Adrenal gland (tissue), 12 donors: ENCODE data around the gene SLC13A3. TPM values are rescaled to one million over a fixed set of nuclear protein-coding genes. Genes with fewer than 3 reads are reported as not detected.

ENCODE experiments used
- DNase-seq, 7 donors: peaks; one replicate each; pipeline ENCODE4 v3.0.0-alpha.2; 2019 to 2020
- H3K27ac ChIP-seq, 5 donors: fragments of 200-600 bp; sonication (generic) in 4 of 5; 1 replicate in 3 of 5; 2 replicates in 2 of 5; pipeline versions ENCODE4 v1.5.1 to v1.8.0; 2016 to 2020; ENCODE audit warnings: mild to moderate bottlenecking in 1 of 5
- H3K27me3 ChIP-seq: fragments of 200-600 bp; 2 replicates; pipeline ENCODE4 v1.8.0; 2021
- H3K36me3 ChIP-seq, 2 donors: fragments of 200-600 bp; replicated peaks in 1 of 2; 1 replicate in 1 of 2; 2 replicates in 1 of 2; pipeline versions ENCODE4 v1.5.1 to v1.8.0; 2018 to 2022
- H3K4me1 ChIP-seq, 2 donors: fragments of 200-600 bp; replicated peaks in 1 of 2; 1 replicate in 1 of 2; 2 replicates in 1 of 2; pipeline versions ENCODE4 v1.5.1 to v1.8.0; 2018 to 2021
- H3K4me3 ChIP-seq, 4 donors: fragments of 200-600 bp; sonication (generic) in 3 of 4; one replicate each; pipeline ENCODE4 v1.5.1; 2016 to 2018
- H3K9me3 ChIP-seq, 3 donors: fragments of 200-600 bp; sonication (generic) in 1 of 3; replicated peaks in 1 of 3; 1 replicate in 2 of 3; 2 replicates in 1 of 3; pipeline versions ENCODE4 v1.5.1 to v1.8.0; 2016 to 2021
- CTCF ChIP-seq, 6 experiments: fragments of 450-650 bp in 4 of 6; fragments of 200-600 bp in 2 of 6; sonication (generic) in 1 of 6; IDR thresholded peaks; 1 replicate in 5 of 6; 2 replicates in 1 of 6; pipeline versions ENCODE4 v1.5.1 to v1.8.0; 2016 to 2021; ENCODE audit warnings: antibody characterized with exemption in 6 of 6, mild to moderate bottlenecking in 2 of 6, moderate library complexity in 1 of 6
- POLR2A ChIP-seq, 2 donors: fragments of 450-650 bp; IDR thresholded peaks; one replicate each; pipeline ENCODE4 v1.6.1; 2017; ENCODE audit warnings: antibody characterized with exemption in 2 of 2, mild to moderate bottlenecking in 2 of 2, moderate library complexity in 1 of 2
- WGBS, 4 donors: extraction: QIAGEN DNeasy Blood & Tissue Kit in 2 of 4; methylation state at CpG; one replicate each; pipeline versions ENCODE4 v1.1.5 to v1.1.7; 2013 to 2017; 5-methylcytosine and 5-hydroxymethylcytosine counted together
- intact Hi-C, 2 donors: fragments of 100-400 bp; cut with DNase I; formaldehyde crosslinking; loops; one replicate each; pipeline versions ENCODE4 v1.14.1 to v1.15.0; 2022 to 2023
- polyA plus RNA-seq, 3 donors: library from polyadenylated mRNA; stranded (reverse); fragments of 200-250 nt in 2 of 3; fragments of 350-450 nt in 1 of 3; fragmentation: Illumina TruSeq in 1 of 3; extraction: RNeasy Lipid Tissue Mini Kit (QIAGEN cat#74804) in 1 of 3; gene quantifications; one replicate each; pipeline ENCODE4 v1.2.3, GENCODE V29; 2013 to 2014
- total RNA-seq, 9 donors: library from RNA; depleted of rRNA in 4 of 9; stranded (reverse); fragments of >200 nt in 4 of 9; fragments of 120-200 nt in 1 of 9; fragmentation: NEBNext Ultra II Directional in 1 of 9; extraction: Animal tissue kit (Norgen Biotek cat#: 25700) in 1 of 9; gene quantifications; one replicate each; pipeline versions ENCODE4 v1.1.0 to v1.2.4, GENCODE V29; 2013 to 2023
- donor health status: healthy with polysubstance abuse.
- donor health status: Bipolar disorder and iron deficiency.
- donor health status: DM: yes; HTN: yes; CAD: no.
- donor health status: DM: no; HTN: no; CAD: no.
- donor health status: DM: no; HTN: no; CAD: no.
- donor health status: DM: yes; HTN: yes; CAD: no.

The SLC13A3 gene
- total and polyA plus RNA-seq, 12 donors, result 1.5 to 11.2 (median 3.9) TPM

- no peaks in the 10 kb centered on the region for H3K27me3 ChIP-seq
- H3K4me3 ChIP-seq, result no peak overlapping the region
- TF ChIP-seq POLR2A (IDR thresholded peaks at IDR 0.05) (no peak), CTCF (IDR thresholded peaks at IDR 0.05) (no peak)
- no peaks in the 10 kb centered on the region for H3K9me3 ChIP-seq
- intact Hi-C loops, result no loop called here
- DNase-seq, result no peak
- H3K27ac ChIP-seq, result no peak overlapping the region
- WGBS, 4 donors, result 74 to 90% (median 86%) methylated on average over 3 to 6 of the region's 6 CpGs
- no peaks in the 10 kb centered on the region for H3K4me1 ChIP-seq
- no peaks in the 10 kb centered on the region for H3K36me3 ChIP-seq
Observed at GRCh38 chr20:46576774-46577395, 74.4 kb downstream of the SLC13A3 start.

GRCh38 chr20:46575937-46576461 is 75.3 kb downstream of the SLC13A3 start:
- no peaks in the 10 kb centered on the region for H3K36me3 ChIP-seq
- 64 to 70% (median 66%) methylated on average over 9 of the region's 9 CpGs for WGBS, 4 donors
- TF ChIP-seq CTCF (IDR thresholded peaks at IDR 0.05), result no peak
- TF ChIP-seq POLR2A (IDR thresholded peaks at IDR 0.05), result no peak
- DNase-seq, result no peak
- H3K27me3 ChIP-seq, result no peaks in the 10 kb centered on the region
- H3K9me3 ChIP-seq, result no peaks in the 10 kb centered on the region
- intact Hi-C loops, result no loop called here
- no peak overlapping the region for H3K4me3 ChIP-seq
- H3K4me1 ChIP-seq, result no peaks in the 10 kb centered on the region
- no peak overlapping the region for H3K27ac ChIP-seq

- no peak overlapping the region for H3K4me3 ChIP-seq
- no peaks in the 10 kb centered on the region for H3K36me3 ChIP-seq
- H3K27me3 ChIP-seq, result no peaks in the 10 kb centered on the region
- no peak for DNase-seq
- intact Hi-C loops, result no loop called here
- H3K27ac ChIP-seq, result no peak overlapping the region
- H3K4me1 ChIP-seq, result no peaks in the 10 kb centered on the region
- no peak for TF ChIP-seq CTCF (IDR thresholded peaks at IDR 0.05)
- no peak for TF ChIP-seq POLR2A (IDR thresholded peaks at IDR 0.05)
- H3K9me3 ChIP-seq, result no peaks in the 10 kb centered on the region
- WGBS, 4 donors, result 74 to 91% (median 87%) methylated on average over 4 to 5 of the region's 5 CpGs
Observed at GRCh38 chr20:46575394-46575793, 75.9 kb downstream of the SLC13A3 start.

GRCh38 chr20:46573788-46574584 is 77.3 kb downstream of the SLC13A3 start:
- TF ChIP-seq POLR2A (IDR thresholded peaks at IDR 0.05) (no peak), CTCF (IDR thresholded peaks at IDR 0.05) (no peak)
- H3K36me3 ChIP-seq, result no peaks in the 10 kb centered on the region
- no peak for DNase-seq
- no peak overlapping the region for H3K4me3 ChIP-seq
- WGBS, 4 donors, result 79 to 85% (median 82%) methylated on average over 15 to 19 of the region's 19 CpGs
- no peaks in the 10 kb centered on the region for H3K9me3 ChIP-seq
- no peaks in the 10 kb centered on the region for H3K27me3 ChIP-seq
- intact Hi-C loops, result no loop called here
- H3K27ac ChIP-seq, result no peak overlapping the region
- no peaks in the 10 kb centered on the region for H3K4me1 ChIP-seq
